ENCODE results near the gene PIGL. TPM values are rescaled to one million over a fixed set of nuclear protein-coding genes. Genes with fewer than 3 reads are reported as not detected.
"Not testable (repeated sequence)": the region's sequence is repeated elsewhere in the genome, so short reads cannot be mapped to it uniquely, and the experiment has no call there.

Gene PIGL
- total and polyA plus RNA-seq, 4 experiments from 2014 or later: 8.1 to 71.1 (median 44.0) TPM

DNA sequence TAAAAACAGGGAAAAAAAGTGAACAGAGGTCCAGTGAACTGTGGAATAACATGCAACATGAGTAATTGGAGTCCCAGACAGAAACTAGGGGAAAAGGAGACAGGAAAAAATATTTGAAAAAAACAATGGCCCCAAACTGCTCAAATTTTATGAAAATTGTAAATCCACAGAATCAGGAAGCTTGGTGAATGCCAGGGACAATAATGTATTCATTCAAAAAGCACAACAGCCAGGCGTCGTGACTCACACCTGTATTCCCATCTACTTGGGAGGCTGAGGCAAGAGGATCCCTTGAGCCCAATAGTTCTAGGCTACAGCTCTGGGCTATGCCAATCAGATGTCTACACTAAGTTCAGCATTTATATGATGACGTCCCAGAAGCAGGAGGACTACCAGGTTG, 25.4 kb upstream of the PIGL start:
- no peak for DNase-seq
- peaks cover 36 to 51% of the 10 kb centered on the region in 2 donors for H3K36me3 Mint-ChIP-seq
- POLR2A ChIA-PET (ENCODE audit: partially characterized antibody): no interaction called here
- no peak overlapping the region for H3K27ac ChIP-seq (ENCODE audit: low read depth, low read length)
- H3K4me3 ChIP-seq (ENCODE audit: low read length in 2 of 2): no peak overlapping the region
- H3K4me3 Mint-ChIP-seq: no peak overlapping the region
- no peaks in the 10 kb centered on the region for H3K9me3 ChIP-seq (ENCODE audit: control insufficient read depth in 1 of 2, low read length in 2 of 2)
- no peaks in the 10 kb centered on the region for H3K9me3 Mint-ChIP-seq
- CTCF ChIA-PET (ENCODE audit: partially characterized antibody): interaction anchor here (0.5 to 0.7 kb wide), 3 partner anchors 13 to 361 kb away, joined by 3 to 5 read pairs (median 3); no protein-coding TSS in a partner anchor
- peaks cover 16% of the 10 kb centered on the region for H3K36me3 ChIP-seq (ENCODE audit: insufficient read depth, low read length)
- peaks cover 27% of the 10 kb centered on the region for H3K4me1 ChIP-seq (ENCODE audit: insufficient read depth, low read length)
- H3K27me3 ChIP-seq (ENCODE audit: insufficient read depth, low read length): no peaks in the 10 kb centered on the region
- H3K27me3 Mint-ChIP-seq: no peaks in the 10 kb centered on the region
- intact Hi-C loops (cut with micrococcal nuclease): no loop called here
- peaks cover 26 to 37% (median 32%) of the 10 kb centered on the region in 4 donors for H3K4me1 Mint-ChIP-seq
- peak overlapping the region in 4 of 7 donors; percentile 37 to 59 (median 43) for H3K27ac Mint-ChIP-seq

DNA sequence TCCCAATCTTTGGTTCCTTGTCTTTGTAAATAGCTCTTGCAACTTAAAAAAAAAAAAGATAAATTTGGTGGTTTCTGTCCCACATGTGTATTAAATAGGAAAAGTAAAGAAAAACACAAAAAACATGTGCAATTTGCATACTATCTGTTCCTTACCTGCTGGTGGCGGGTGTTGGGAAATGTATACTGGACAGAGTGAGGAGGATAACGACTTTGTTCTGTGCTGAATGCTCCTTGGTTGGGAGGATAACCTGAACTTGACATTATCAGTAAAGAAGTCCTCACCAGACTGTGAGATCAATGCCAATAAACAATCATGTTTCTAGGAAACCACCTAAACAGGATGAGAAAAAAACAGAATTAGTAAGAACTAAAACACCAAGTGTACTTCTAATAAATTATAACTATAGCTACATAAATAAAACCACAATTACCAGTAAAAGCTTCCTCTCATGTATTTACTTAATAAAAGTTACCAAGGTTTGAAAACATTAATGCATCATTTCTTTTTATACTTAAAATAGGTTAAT, 22.6 kb upstream of the PIGL start:
- Histone ChIP-seq H3K4me1 (ENCODE audit: insufficient read depth, low read length) (peaks cover 36% of the 10 kb centered on the region), H3K36me3 (ENCODE audit: insufficient read depth, low read length) (peaks cover 16% of the 10 kb centered on the region)
- peak in 4 of 5 donors; percentile 20 to 40 (median 28) for DNase-seq
- Mint-ChIP-seq H3K36me3 (peaks cover 38 to 51% of the 10 kb centered on the region in 2 donors), H3K4me1 (peaks cover 30 to 48% (median 40%) of the 10 kb centered on the region in 4 donors), H3K4me3 (peak overlapping the region in 6 of 8 donors; percentile 1 to 30 (median 16)), H3K27ac (peak overlapping the region; percentile 64 to 95 (median 89))
- H3K27ac ChIP-seq (ENCODE audit: low read depth, low read length); H3K4me3 ChIP-seq (ENCODE audit: low read length in 2 of 2); H3K27me3 Mint-ChIP-seq; CTCF ChIA-PET (ENCODE audit: partially characterized antibody); H3K9me3 ChIP-seq (ENCODE audit: control insufficient read depth in 1 of 2, low read length in 2 of 2); intact Hi-C loops (cut with micrococcal nuclease); H3K9me3 Mint-ChIP-seq; H3K27me3 ChIP-seq (ENCODE audit: insufficient read depth, low read length): not testable (repeated sequence)
- POLR2A ChIA-PET (ENCODE audit: partially characterized antibody): interaction anchor here (0.6 kb wide), 1 partner anchor 102 kb away, joined by 3 read pairs; no protein-coding TSS in a partner anchor

- CTCF ChIA-PET (ENCODE audit: partially characterized antibody): no interaction called here
- H3K4me1 Mint-ChIP-seq: peaks cover 36 to 64% (median 46%) of the 10 kb centered on the region in 4 donors
- intact Hi-C loops (cut with micrococcal nuclease): no loop called here
- no peak for DNase-seq
- Histone ChIP-seq H3K4me3 (ENCODE audit: low read length in 2 of 2) (no peak overlapping the region), H3K9me3 (ENCODE audit: control insufficient read depth in 1 of 2, low read length in 2 of 2) (no peaks in the 10 kb centered on the region), H3K27me3 (ENCODE audit: insufficient read depth, low read length) (no peaks in the 10 kb centered on the region), H3K27ac (ENCODE audit: low read depth, low read length) (no peak overlapping the region), H3K4me1 (ENCODE audit: insufficient read depth, low read length) (peaks cover 46% of the 10 kb centered on the region), H3K36me3 (ENCODE audit: insufficient read depth, low read length) (peaks cover 7% of the 10 kb centered on the region)
- H3K27ac Mint-ChIP-seq: peak overlapping the region in 2 of 7 donors; percentile 52 to 82
- H3K4me3 Mint-ChIP-seq: no peak overlapping the region
- H3K9me3 Mint-ChIP-seq: peaks cover 0 to 2% (median 0%) of the 10 kb centered on the region in 8 donors
- H3K27me3 Mint-ChIP-seq: no peaks in the 10 kb centered on the region
- POLR2A ChIA-PET (ENCODE audit: partially characterized antibody): no interaction called here
- peaks cover 28 to 30% of the 10 kb centered on the region in 2 donors for H3K36me3 Mint-ChIP-seq
Observed at GRCh38 chr17:16197276-16197675, 19.7 kb upstream of the PIGL start.

DNA sequence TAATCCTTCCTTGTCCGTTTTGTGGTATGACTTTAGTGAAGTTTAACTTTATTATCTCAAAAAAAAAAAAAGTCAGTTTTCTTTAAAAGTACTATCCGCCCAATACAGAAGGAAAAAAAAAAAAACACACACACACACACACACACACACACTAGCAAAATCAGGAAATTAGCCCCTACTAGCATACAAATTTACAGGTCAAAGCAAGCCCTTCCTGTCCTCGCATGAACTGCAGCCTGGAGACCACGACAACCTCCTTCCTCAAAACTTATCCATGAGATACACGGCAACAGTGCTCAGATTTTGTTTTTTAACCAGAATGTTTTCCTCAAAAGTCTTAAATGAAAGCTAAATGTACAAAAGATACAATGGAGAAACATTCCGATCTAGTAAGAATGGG, 17.9 kb upstream of the PIGL start:
- DNase-seq: no peak
- no peak overlapping the region for H3K4me3 ChIP-seq (ENCODE audit: low read length in 2 of 2)
- Mint-ChIP-seq H3K27ac (peak overlapping the region; percentile 18 to 86 (median 61)), H3K27me3 (no peaks in the 10 kb centered on the region), H3K36me3 (peaks cover 15 to 17% of the 10 kb centered on the region in 2 donors), H3K9me3 (peaks cover 0 to 2% (median 0%) of the 10 kb centered on the region in 8 donors), H3K4me3 (peak overlapping the region in 4 of 8 donors; percentile 9 to 68 (median 58)), H3K4me1 (peaks cover 40 to 76% (median 53%) of the 10 kb centered on the region in 4 donors)
- no peak overlapping the region for H3K27ac ChIP-seq (ENCODE audit: low read depth, low read length)
- no peaks in the 10 kb centered on the region for H3K9me3 ChIP-seq (ENCODE audit: control insufficient read depth in 1 of 2, low read length in 2 of 2)
- POLR2A ChIA-PET (ENCODE audit: partially characterized antibody): no interaction called here
- peaks cover 54% of the 10 kb centered on the region for H3K4me1 ChIP-seq (ENCODE audit: insufficient read depth, low read length)
- CTCF ChIA-PET (ENCODE audit: partially characterized antibody): interaction anchor here (1.3 kb wide), 1 partner anchor 15 kb away, joined by 3 read pairs; no protein-coding TSS in a partner anchor
- no peaks in the 10 kb centered on the region for H3K27me3 ChIP-seq (ENCODE audit: insufficient read depth, low read length)
- intact Hi-C loops (cut with micrococcal nuclease): no loop called here
- H3K36me3 ChIP-seq (ENCODE audit: insufficient read depth, low read length): no peaks in the 10 kb centered on the region

GRCh38 chr17:16201693-16202131, 15.3 kb upstream of the PIGL start:
- POLR2A ChIA-PET (ENCODE audit: partially characterized antibody): interaction anchor here (1.4 kb wide), 1 partner anchor 14 kb away, joined by 4 read pairs; the partner anchor contains the start of gene NCOR1
- H3K27me3 Mint-ChIP-seq; H3K27ac ChIP-seq (ENCODE audit: low read depth, low read length); intact Hi-C loops (cut with micrococcal nuclease); H3K27me3 ChIP-seq (ENCODE audit: insufficient read depth, low read length); H3K9me3 ChIP-seq (ENCODE audit: control insufficient read depth in 1 of 2, low read length in 2 of 2); H3K36me3 Mint-ChIP-seq; H3K36me3 ChIP-seq (ENCODE audit: insufficient read depth, low read length); H3K4me3 ChIP-seq (ENCODE audit: low read length in 2 of 2); H3K9me3 Mint-ChIP-seq; DNase-seq: not testable (repeated sequence)
- CTCF ChIA-PET (ENCODE audit: partially characterized antibody): interaction anchor here (0.9 to 1.2 kb wide), 2 partner anchors 12 to 148 kb away, joined by 3 to 4 read pairs; no protein-coding TSS in a partner anchor
- H3K27ac Mint-ChIP-seq: peak overlapping the region in 5 of 7 donors; percentile 57 to 84 (median 73)
- peak overlapping the region in 1 of 8 donors; percentile 48 for H3K4me3 Mint-ChIP-seq
- peaks cover 45 to 82% (median 59%) of the 10 kb centered on the region in 4 donors for H3K4me1 Mint-ChIP-seq
- peaks cover 57% of the 10 kb centered on the region for H3K4me1 ChIP-seq (ENCODE audit: insufficient read depth, low read length)

- H3K27me3 ChIP-seq (ENCODE audit: insufficient read depth, low read length); H3K27me3 Mint-ChIP-seq; DNase-seq; H3K36me3 Mint-ChIP-seq; H3K9me3 ChIP-seq (ENCODE audit: control insufficient read depth in 1 of 2, low read length in 2 of 2); H3K4me3 ChIP-seq (ENCODE audit: low read length in 2 of 2); intact Hi-C loops (cut with micrococcal nuclease); H3K36me3 ChIP-seq (ENCODE audit: insufficient read depth, low read length); H3K9me3 Mint-ChIP-seq: not testable (repeated sequence)
- Mint-ChIP-seq H3K4me3 (peak overlapping the region in 7 of 8 donors; percentile 3 to 64 (median 16)), H3K27ac (peak overlapping the region; percentile 10 to 81 (median 67)), H3K4me1 (peaks cover 45 to 81% (median 62%) of the 10 kb centered on the region in 4 donors)
- CTCF ChIA-PET (ENCODE audit: partially characterized antibody): interaction anchor here (0.9 kb wide), 1 partner anchor 149 kb away, joined by 3 read pairs; no protein-coding TSS in a partner anchor
- POLR2A ChIA-PET (ENCODE audit: partially characterized antibody): interaction anchor here (1.4 kb wide), 1 partner anchor 12 kb away, joined by 4 read pairs; the partner anchor contains the start of gene NCOR1
- Histone ChIP-seq H3K27ac (ENCODE audit: low read depth, low read length) (peak overlapping the region; percentile 26), H3K4me1 (ENCODE audit: insufficient read depth, low read length) (peaks cover 57% of the 10 kb centered on the region)
Observed at GRCh38 chr17:16202554-16203500, 14.2 kb upstream of the PIGL start.

Data from CD4-positive, alpha-beta memory T cell (primary cell).